Psoas muscle (tissue), 8 donors: ENCODE results near the gene CD300A. TPM values are rescaled to one million over a fixed set of nuclear protein-coding genes. Genes with fewer than 3 reads are reported as not detected.
"Not testable (repeated sequence)": the region's sequence is repeated elsewhere in the genome, so short reads cannot be mapped to it uniquely, and the experiment has no call there.

Experiments used
- ATAC-seq, 4 donors: fragments of 200-7000 bp; cut with Tn5 transposase; one replicate each; pipeline ENCODE4 v1.9.1; 2020; ENCODE audit warnings: moderate library complexity in 3 of 4, mild to moderate bottlenecking in 2 of 4
- DNase-seq, 2 donors: peaks; one replicate each; pipeline ENCODE4 v3.0.0-alpha.2; 2020
- H3K27ac ChIP-seq: fragments of 200-600 bp; one replicate; pipeline ENCODE4 v1.8.0; 2022
- H3K27me3 ChIP-seq, 3 donors: fragments of 200-600 bp in 1 of 3; one replicate each; pipeline versions ENCODE4 v1.6.1 to v1.8.0; 2013 to 2022; ENCODE audit warnings: low read length in 2 of 3, mild to moderate bottlenecking in 2 of 3, moderate library complexity in 1 of 3; ENCODE audit not compliant: insufficient read depth in 3 of 3
- H3K36me3 ChIP-seq, 2 donors: fragments of 200-600 bp in 1 of 2; one replicate each; pipeline versions ENCODE4 v1.6.1 to v1.8.0; 2013 to 2022; ENCODE audit warnings: low read depth in 1 of 2, mild to moderate bottlenecking in 1 of 2, moderate library complexity in 1 of 2; ENCODE audit not compliant: insufficient read depth in 1 of 2
- H3K4me1 ChIP-seq: fragments of 200-600 bp; one replicate; pipeline ENCODE4 v1.8.0; 2022
- H3K4me3 ChIP-seq: fragments of 200-600 bp; one replicate; pipeline ENCODE4 v1.8.0; 2022; ENCODE audit warnings: mild to moderate bottlenecking
- H3K9me3 ChIP-seq: fragments of 200-600 bp; one replicate; pipeline ENCODE4 v1.8.0; 2022
- WGBS, 3 donors: extraction: QIAGEN DNeasy Blood & Tissue Kit; methylation state at CpG; one replicate each; pipeline versions ENCODE4 v1.1.6 to v1.1.7; 2013; 5-methylcytosine and 5-hydroxymethylcytosine counted together
- intact Hi-C, 2 donors: fragments of 100-400 bp; cut with DNase I; formaldehyde crosslinking; loops; one replicate each; pipeline versions ENCODE4 v1.11.0 to v1.14.2; 2022
- polyA plus RNA-seq, 3 donors: library from polyadenylated mRNA; stranded (reverse); fragments of 200-250 nt; gene quantifications; one replicate each; pipeline ENCODE4 v1.2.3, GENCODE V29; 2013
- total RNA-seq, 4 donors: library from RNA; stranded (reverse); fragmentation: NEBNext Ultra II Directional in 2 of 4; extraction: Animal tissue kit (Norgen Biotek cat#: 25700) in 2 of 4; gene quantifications; one replicate each; pipeline versions ENCODE4 v1.2.1 to v1.2.4, GENCODE V29; 2021 to 2023
- TF ChIP-seq, protein P1 (sequence below): fragments of 200-600 bp; IDR thresholded peaks from one replicate; pipeline ENCODE4 v1.8.0; 2022; ENCODE audit warnings: antibody characterized with exemption
- donor health status: healthy with polysubstance abuse.
- donor health status: DM: no; HTN: no; CAD: no; lungs with moderate emphysema.
- donor health status: Bipolar disorder and iron deficiency.
- donor health status: healthy.
- donor health status: DM: yes; HTN: yes; CAD: no.
- donor health status: DM: no; HTN: no; CAD: no.
- donor health status: DM: no; HTN: no; CAD: no.
- donor health status: DM: yes; HTN: yes; CAD: no.

The CD300A gene
- total and polyA plus RNA-seq, 7 donors: 0.29 to 2.4 (median 0.69) TPM

- H3K27me3 ChIP-seq: no peaks in the 10 kb centered on the region
- H3K27ac ChIP-seq: no peak overlapping the region
- peaks cover 7% of the 10 kb centered on the region for H3K4me1 ChIP-seq
- intact Hi-C loops: no loop called here
- no peaks in the 10 kb centered on the region for H3K9me3 ChIP-seq
- 70 to 76% (median 75%) methylated on average over 8 of the region's 8 CpGs for WGBS, 3 donors
- no peaks in the 10 kb centered on the region for H3K36me3 ChIP-seq
- ATAC-seq (no peak), DNase-seq (no peak)
- no peak overlapping the region for H3K4me3 ChIP-seq
- TF ChIP-seq, protein P1, sequence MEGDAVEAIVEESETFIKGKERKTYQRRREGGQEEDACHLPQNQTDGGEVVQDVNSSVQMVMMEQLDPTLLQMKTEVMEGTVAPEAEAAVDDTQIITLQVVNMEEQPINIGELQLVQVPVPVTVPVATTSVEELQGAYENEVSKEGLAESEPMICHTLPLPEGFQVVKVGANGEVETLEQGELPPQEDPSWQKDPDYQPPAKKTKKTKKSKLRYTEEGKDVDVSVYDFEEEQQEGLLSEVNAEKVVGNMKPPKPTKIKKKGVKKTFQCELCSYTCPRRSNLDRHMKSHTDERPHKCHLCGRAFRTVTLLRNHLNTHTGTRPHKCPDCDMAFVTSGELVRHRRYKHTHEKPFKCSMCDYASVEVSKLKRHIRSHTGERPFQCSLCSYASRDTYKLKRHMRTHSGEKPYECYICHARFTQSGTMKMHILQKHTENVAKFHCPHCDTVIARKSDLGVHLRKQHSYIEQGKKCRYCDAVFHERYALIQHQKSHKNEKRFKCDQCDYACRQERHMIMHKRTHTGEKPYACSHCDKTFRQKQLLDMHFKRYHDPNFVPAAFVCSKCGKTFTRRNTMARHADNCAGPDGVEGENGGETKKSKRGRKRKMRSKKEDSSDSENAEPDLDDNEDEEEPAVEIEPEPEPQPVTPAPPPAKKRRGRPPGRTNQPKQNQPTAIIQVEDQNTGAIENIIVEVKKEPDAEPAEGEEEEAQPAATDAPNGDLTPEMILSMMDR: no peak
Observed at GRCh38 chr17:74480290-74480689, 13.9 kb downstream of the CD300A start.

- 84 to 88% (median 86%) methylated on average over 7 of the region's 7 CpGs for WGBS, 3 donors
- H3K27ac ChIP-seq: no peak overlapping the region
- TF ChIP-seq, protein P1: no peak
- H3K27me3 ChIP-seq: no peaks in the 10 kb centered on the region
- DNase-seq (no peak), ATAC-seq (no peak)
- no peaks in the 10 kb centered on the region for H3K36me3 ChIP-seq
- intact Hi-C loops: no loop called here
- no peaks in the 10 kb centered on the region for H3K9me3 ChIP-seq
- peaks cover 15% of the 10 kb centered on the region for H3K4me1 ChIP-seq
- H3K4me3 ChIP-seq: no peak overlapping the region
Observed at GRCh38 chr17:74481621-74482020, 15.2 kb downstream of the CD300A start.

DNA sequence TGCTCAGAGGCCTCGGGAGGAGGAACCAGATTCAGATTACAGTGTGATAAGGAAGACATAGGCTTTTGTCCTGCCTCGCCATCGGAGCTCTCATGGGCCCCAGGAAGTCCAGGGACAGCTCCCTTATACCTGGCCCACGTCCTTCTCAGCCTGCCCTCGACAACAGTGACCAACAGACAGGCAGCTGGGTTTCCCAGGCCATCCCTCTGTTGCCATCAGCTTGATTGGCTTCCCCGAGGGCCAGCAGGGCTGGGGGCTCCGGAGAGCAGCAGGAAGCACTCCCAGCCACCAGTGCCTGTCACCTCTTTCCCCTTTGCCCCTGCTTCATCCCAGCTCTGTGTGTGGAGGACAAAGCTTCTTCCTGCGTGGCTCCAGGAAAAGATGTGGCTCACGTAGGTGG is 17.6 kb downstream of the CD300A start:
- 67 to 76% (median 71%) methylated on average over 9 of the region's 9 CpGs for WGBS, 3 donors
- Histone ChIP-seq H3K27me3 (no peaks in the 10 kb centered on the region), H3K36me3 (no peaks in the 10 kb centered on the region), H3K9me3 (no peaks in the 10 kb centered on the region), H3K4me1 (peaks cover 15% of the 10 kb centered on the region), H3K4me3 (no peak overlapping the region), H3K27ac (no peak overlapping the region)
- DNase-seq (no peak), ATAC-seq (no peak)
- intact Hi-C loops: no loop called here
- TF ChIP-seq, protein P1: no peak

- DNase-seq (no peak), ATAC-seq (peak; percentile 75 to 92 (median 89))
- intact Hi-C loops: no loop called here
- TF ChIP-seq, protein P1: no peak
- Histone ChIP-seq H3K36me3 (no peaks in the 10 kb centered on the region), H3K27ac (peak overlapping the region; percentile 84), H3K4me3 (no peak overlapping the region), H3K27me3 (no peaks in the 10 kb centered on the region), H3K9me3 (no peaks in the 10 kb centered on the region), H3K4me1 (peaks cover 15% of the 10 kb centered on the region)
- 27 to 44% (median 29%) methylated on average over 9 of the region's 9 CpGs for WGBS, 3 donors
Observed at GRCh38 chr17:74485022-74485743, 18.7 kb downstream of the CD300A start.

- Histone ChIP-seq H3K27me3 (no peaks in the 10 kb centered on the region), H3K4me3 (no peak overlapping the region), H3K36me3 (no peaks in the 10 kb centered on the region), H3K9me3 (no peaks in the 10 kb centered on the region), H3K27ac (peak overlapping the region; percentile 84), H3K4me1 (peaks cover 15% of the 10 kb centered on the region)
- WGBS, 3 donors: 70 to 78% (median 72%) methylated on average over 5 of the region's 5 CpGs
- no peak for DNase-seq
- intact Hi-C loops: no loop called here
- TF ChIP-seq, protein P1: no peak
- peak in 2 of 4 donors; percentile 20 to 23 for ATAC-seq
Observed at GRCh38 chr17:74485841-74486240, 19.4 kb downstream of the CD300A start.

DNA sequence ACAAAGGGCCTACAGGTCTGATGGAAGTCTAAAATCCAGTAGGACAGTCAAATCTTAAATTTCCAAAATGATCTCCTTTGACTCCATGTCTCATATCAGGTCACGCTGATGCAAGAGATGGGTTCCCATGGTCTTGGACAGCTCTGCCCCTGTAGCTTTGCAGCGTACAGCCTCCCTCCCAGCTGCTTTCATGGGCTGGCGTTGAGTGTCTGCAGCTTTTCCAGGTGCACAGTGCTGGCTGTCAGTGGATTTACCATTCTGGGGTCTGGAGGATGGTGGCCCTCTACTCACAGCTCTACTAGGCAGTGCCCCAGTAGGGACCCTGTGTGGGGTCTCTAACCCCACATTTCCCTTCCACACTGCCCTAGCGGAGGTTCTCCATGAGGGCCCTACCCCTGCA is 21.8 kb downstream of the CD300A start:
- intact Hi-C loops, ATAC-seq, H3K36me3 ChIP-seq, H3K4me3 ChIP-seq, H3K27ac ChIP-seq, DNase-seq, H3K9me3 ChIP-seq, H3K27me3 ChIP-seq: not testable (repeated sequence)
- peaks cover 29% of the 10 kb centered on the region for H3K4me1 ChIP-seq
- WGBS, 3 donors: 94 to 96% (median 94%) methylated on average over 4 of the region's 4 CpGs
